Measurements from ENCODE around the gene JUNB. TPM values are rescaled to one million over a fixed set of nuclear protein-coding genes. Genes with fewer than 3 reads are reported as not detected.
A peak's percentile ranks its signal among the peaks of the same experiment; 100 is the strongest.

Gene JUNB
- total and polyA plus RNA-seq, 2 of the 13 experiments (the other 11 are each of a cell fraction or from before 2014, with no cell fraction given): 7.7 to 8.2 TPM

GRCh38 chr19:12791345-12792050 lies at the start of gene JUNB (continued):
- TF ChIP-seq ETV5 (CRISPR knock-in tag; IDR thresholded peaks at IDR 0.05; ENCODE audit: borderline replicate concordance) (peak; percentile 91), SCMH1 (CRISPR knock-in tag; IDR thresholded peaks at IDR 0.05; ENCODE audit: borderline replicate concordance) (no peak), ZBTB7A (CRISPR knock-in tag; IDR thresholded peaks at IDR 0.05) (no peak; the same call in 1 of the 2 replicates), HINFP (CRISPR knock-in tag; IDR thresholded peaks at IDR 0.05; ENCODE audit: low read depth) (no peak; the same call in 1 of the 2 replicates), ZNF530 (CRISPR knock-in tag; IDR thresholded peaks at IDR 0.05; ENCODE audit: low read depth) (no peak), REST (IDR thresholded peaks at IDR 0.05; ENCODE audit: borderline replicate concordance in 1 of 2, low read depth in 1 of 2, low read length in 2 of 2) (peak in 1 of 2 experiments; percentile 76; a peak in 1 of 4 replicates), EEA1 (CRISPR knock-in tag; IDR thresholded peaks at IDR 0.05; ENCODE audit: borderline replicate concordance) (peak; percentile 48; the same call in 1 of the 2 replicates), ZFY (CRISPR knock-in tag; IDR thresholded peaks at IDR 0.05) (peak; percentile 84), SPEN (CRISPR knock-in tag; IDR thresholded peaks at IDR 0.05; ENCODE audit: low read depth) (peak; percentile 87), AKAP8 (CRISPR knock-in tag; IDR thresholded peaks at IDR 0.05) (peak; percentile 66; the same call in 1 of the 2 replicates), ZNF296 (CRISPR knock-in tag; conservative IDR thresholded peaks at IDR 0.05) (no peak)
- TF ChIP-seq, protein P1, sequence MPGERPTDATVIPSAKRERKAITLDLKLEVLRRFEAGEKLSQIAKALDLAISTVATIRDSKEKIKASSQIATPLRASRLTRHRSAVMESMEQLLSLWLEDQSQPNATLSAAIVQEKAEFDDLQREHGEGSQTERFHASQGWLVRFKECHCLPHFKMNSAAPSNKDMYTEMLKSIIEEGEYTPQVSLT (CRISPR knock-in tag; IDR thresholded peaks at IDR 0.05; ENCODE audit: borderline replicate concordance, low read depth): no peak
- TF ChIP-seq, protein P2, sequence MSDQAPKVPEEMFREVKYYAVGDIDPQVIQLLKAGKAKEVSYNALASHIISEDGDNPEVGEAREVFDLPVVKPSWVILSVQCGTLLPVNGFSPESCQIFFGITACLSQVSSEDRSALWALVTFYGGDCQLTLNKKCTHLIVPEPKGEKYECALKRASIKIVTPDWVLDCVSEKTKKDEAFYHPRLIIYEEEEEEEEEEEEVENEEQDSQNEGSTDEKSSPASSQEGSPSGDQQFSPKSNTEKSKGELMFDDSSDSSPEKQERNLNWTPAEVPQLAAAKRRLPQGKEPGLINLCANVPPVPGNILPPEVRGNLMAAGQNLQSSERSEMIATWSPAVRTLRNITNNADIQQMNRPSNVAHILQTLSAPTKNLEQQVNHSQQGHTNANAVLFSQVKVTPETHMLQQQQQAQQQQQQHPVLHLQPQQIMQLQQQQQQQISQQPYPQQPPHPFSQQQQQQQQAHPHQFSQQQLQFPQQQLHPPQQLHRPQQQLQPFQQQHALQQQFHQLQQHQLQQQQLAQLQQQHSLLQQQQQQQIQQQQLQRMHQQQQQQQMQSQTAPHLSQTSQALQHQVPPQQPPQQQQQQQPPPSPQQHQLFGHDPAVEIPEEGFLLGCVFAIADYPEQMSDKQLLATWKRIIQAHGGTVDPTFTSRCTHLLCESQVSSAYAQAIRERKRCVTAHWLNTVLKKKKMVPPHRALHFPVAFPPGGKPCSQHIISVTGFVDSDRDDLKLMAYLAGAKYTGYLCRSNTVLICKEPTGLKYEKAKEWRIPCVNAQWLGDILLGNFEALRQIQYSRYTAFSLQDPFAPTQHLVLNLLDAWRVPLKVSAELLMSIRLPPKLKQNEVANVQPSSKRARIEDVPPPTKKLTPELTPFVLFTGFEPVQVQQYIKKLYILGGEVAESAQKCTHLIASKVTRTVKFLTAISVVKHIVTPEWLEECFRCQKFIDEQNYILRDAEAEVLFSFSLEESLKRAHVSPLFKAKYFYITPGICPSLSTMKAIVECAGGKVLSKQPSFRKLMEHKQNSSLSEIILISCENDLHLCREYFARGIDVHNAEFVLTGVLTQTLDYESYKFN (CRISPR knock-in tag; conservative IDR thresholded peaks at IDR 0.05): peak; percentile 74
- TF ChIP-seq, protein P3, sequence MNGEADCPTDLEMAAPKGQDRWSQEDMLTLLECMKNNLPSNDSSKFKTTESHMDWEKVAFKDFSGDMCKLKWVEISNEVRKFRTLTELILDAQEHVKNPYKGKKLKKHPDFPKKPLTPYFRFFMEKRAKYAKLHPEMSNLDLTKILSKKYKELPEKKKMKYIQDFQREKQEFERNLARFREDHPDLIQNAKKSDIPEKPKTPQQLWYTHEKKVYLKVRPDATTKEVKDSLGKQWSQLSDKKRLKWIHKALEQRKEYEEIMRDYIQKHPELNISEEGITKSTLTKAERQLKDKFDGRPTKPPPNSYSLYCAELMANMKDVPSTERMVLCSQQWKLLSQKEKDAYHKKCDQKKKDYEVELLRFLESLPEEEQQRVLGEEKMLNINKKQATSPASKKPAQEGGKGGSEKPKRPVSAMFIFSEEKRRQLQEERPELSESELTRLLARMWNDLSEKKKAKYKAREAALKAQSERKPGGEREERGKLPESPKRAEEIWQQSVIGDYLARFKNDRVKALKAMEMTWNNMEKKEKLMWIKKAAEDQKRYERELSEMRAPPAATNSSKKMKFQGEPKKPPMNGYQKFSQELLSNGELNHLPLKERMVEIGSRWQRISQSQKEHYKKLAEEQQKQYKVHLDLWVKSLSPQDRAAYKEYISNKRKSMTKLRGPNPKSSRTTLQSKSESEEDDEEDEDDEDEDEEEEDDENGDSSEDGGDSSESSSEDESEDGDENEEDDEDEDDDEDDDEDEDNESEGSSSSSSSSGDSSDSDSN (CRISPR knock-in tag; IDR thresholded peaks at IDR 0.05): peak; percentile 96

Data from HepG2 (cell line).